Testis (tissue), 3 donors: ENCODE measurements around the gene C1orf21. TPM values are rescaled to one million over a fixed set of nuclear protein-coding genes. Genes with fewer than 3 reads are reported as not detected.
A peak's percentile ranks its signal among the peaks of the same experiment; 100 is the strongest.

Experiments
- DNase-seq: peaks from one replicate; pipeline ENCODE4 v3.0.0-alpha.2; 2019
- H3K27ac ChIP-seq, 2 donors: fragments of 200-600 bp; sonication (generic); one replicate each; pipeline ENCODE4 v1.5.1; 2019
- H3K27me3 ChIP-seq: fragments of 200-600 bp; sonication (generic); one replicate; pipeline ENCODE4 v1.5.1; 2019
- H3K36me3 ChIP-seq: fragments of 200-600 bp; sonication (generic); one replicate; pipeline ENCODE4 v1.5.1; 2017; ENCODE audit warnings: low read depth; ENCODE audit errors: missing control alignments
- H3K4me1 ChIP-seq: fragments of 200-600 bp; sonication (generic); one replicate; pipeline ENCODE4 v1.5.1; 2019
- H3K4me3 ChIP-seq, 2 donors: fragments of 200-600 bp; sonication (generic); one replicate each; pipeline ENCODE4 v1.5.1; 2017 to 2019
- H3K9me3 ChIP-seq: fragments of 200-600 bp; sonication (generic); one replicate; pipeline ENCODE4 v1.5.1; 2017
- POLR2A ChIP-seq: fragments of 450-650 bp; IDR thresholded peaks from one replicate; pipeline ENCODE4 v1.6.1; 2017; ENCODE audit warnings: antibody characterized with exemption, mild to moderate bottlenecking, moderate library complexity
- WGBS, 2 donors: methylation state at CpG; one replicate each; pipeline ENCODE4 v1.1.5; 2018; 5-methylcytosine and 5-hydroxymethylcytosine counted together
- intact Hi-C: fragments of 100-400 bp; cut with DNase I; formaldehyde crosslinking; loops from one replicate; pipeline ENCODE4 v1.15.1; 2023; ENCODE audit warnings: low total_unique reads
- polyA plus RNA-seq: library from polyadenylated mRNA; stranded (reverse); fragments of 350-450 nt; fragmentation: Illumina TruSeq; extraction: RNeasy Lipid Tissue Mini Kit (QIAGEN cat#74804); gene quantifications from one replicate; pipeline ENCODE4 v1.2.3, GENCODE V29; 2014; ENCODE audit warnings: low read depth, low replicate concordance; ENCODE audit not compliant: insufficient read depth
- total RNA-seq, 2 donors: library from RNA; depleted of rRNA; stranded (reverse); fragments of >200 nt; gene quantifications; one replicate each; pipeline ENCODE4 v1.2.3, GENCODE V29; 2016
- TF ChIP-seq, protein P1 (sequence below), 3 experiments: fragments of 450-650 bp in 2 of 3; fragments of 200-600 bp in 1 of 3; sonication (generic) in 1 of 3; IDR thresholded peaks; one replicate each; pipeline ENCODE4 v1.5.1; 2016 to 2019; ENCODE audit warnings: antibody characterized with exemption in 3 of 3, mild to moderate bottlenecking in 2 of 3, moderate library complexity in 1 of 3

C1orf21 gene
- total and polyA plus RNA-seq, 3 donors from 2014 or later = 13.9 to 17.2 (median 16.0) TPM

DNA sequence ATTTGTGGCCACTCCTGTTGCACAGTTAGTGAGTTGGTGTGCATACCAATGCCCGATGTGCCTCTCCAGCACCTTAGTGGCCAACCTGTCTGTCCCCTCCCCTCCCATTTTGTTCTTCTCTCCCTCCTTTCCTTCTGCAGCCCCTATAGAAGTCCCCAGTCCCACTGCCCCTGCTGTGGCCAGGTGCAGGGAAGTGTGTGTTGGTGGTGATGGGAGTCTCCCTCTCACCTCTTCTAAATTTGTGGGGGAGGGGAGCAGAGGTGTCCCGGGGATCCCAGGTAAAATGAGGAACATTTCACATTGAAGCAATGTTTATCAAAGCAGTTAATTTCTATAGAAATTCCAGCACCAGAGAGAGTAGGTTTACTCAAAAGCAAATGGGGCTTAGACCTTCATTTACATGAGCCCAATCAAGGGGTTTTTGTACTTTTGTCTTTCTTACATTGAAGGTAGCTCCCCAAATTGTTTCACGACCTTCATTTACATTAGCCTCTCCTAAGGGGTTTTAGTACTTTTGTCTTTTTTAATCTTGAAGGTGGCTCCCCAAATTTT lies 3.0 kb upstream of the C1orf21 start:
- DNase-seq = no peak

DNA sequence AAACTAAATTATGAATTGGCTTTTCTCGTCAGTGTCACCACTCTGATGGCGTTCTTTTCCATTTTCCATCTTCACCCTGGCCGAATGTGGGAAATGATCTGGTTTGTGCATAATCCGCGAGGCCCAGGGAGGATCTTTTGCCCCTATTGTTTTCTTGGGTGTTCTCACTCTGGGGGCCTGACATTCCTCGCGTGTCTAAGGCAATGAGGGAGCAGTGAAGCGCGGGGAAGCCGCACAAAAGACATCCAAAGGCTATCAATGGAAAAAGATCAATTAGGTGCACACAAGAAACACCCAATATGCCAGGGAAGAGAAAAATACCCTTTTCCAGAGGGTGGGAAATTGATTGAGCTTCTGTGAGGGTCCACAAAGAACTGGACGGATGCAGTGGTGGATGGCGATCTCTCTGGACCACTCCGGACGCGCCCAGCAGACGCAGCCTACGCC lies 941 bp upstream of the C1orf21 start:
- Histone ChIP-seq H3K4me3 (peak overlapping the region; percentile 84 to 97), H3K27me3 (no peaks in the 10 kb centered on the region), H3K9me3 (no peaks in the 10 kb centered on the region), H3K36me3 (no peaks in the 10 kb centered on the region), H3K4me1 (peaks cover 12% of the 10 kb centered on the region), H3K27ac (peak overlapping the region; percentile 86)
- intact Hi-C loops = no loop called here
- TF ChIP-seq POLR2A = no peak
- TF ChIP-seq, protein P1, sequence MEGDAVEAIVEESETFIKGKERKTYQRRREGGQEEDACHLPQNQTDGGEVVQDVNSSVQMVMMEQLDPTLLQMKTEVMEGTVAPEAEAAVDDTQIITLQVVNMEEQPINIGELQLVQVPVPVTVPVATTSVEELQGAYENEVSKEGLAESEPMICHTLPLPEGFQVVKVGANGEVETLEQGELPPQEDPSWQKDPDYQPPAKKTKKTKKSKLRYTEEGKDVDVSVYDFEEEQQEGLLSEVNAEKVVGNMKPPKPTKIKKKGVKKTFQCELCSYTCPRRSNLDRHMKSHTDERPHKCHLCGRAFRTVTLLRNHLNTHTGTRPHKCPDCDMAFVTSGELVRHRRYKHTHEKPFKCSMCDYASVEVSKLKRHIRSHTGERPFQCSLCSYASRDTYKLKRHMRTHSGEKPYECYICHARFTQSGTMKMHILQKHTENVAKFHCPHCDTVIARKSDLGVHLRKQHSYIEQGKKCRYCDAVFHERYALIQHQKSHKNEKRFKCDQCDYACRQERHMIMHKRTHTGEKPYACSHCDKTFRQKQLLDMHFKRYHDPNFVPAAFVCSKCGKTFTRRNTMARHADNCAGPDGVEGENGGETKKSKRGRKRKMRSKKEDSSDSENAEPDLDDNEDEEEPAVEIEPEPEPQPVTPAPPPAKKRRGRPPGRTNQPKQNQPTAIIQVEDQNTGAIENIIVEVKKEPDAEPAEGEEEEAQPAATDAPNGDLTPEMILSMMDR (IDR thresholded peaks at IDR 0.05) = no peak
- 33 to 34% methylated on average over 16 to 17 of the region's 17 CpGs for WGBS, 2 donors
- no peak for DNase-seq

More for the DNA sequence above, 3.0 kb upstream of the C1orf21 start:
- intact Hi-C loops = no loop called here
- 78 to 85% methylated on average over 3 of the region's 3 CpGs for WGBS, 2 donors
- no peaks in the 10 kb centered on the region for H3K27me3 ChIP-seq
- H3K27ac ChIP-seq = no peak overlapping the region
- H3K4me3 ChIP-seq = no peak overlapping the region
- H3K4me1 ChIP-seq = peaks cover 5% of the 10 kb centered on the region
- H3K9me3 ChIP-seq = no peaks in the 10 kb centered on the region
- TF ChIP-seq, protein P1 (IDR thresholded peaks at IDR 0.05) = no peak
- no peak for TF ChIP-seq POLR2A
- H3K36me3 ChIP-seq = no peaks in the 10 kb centered on the region

DNA sequence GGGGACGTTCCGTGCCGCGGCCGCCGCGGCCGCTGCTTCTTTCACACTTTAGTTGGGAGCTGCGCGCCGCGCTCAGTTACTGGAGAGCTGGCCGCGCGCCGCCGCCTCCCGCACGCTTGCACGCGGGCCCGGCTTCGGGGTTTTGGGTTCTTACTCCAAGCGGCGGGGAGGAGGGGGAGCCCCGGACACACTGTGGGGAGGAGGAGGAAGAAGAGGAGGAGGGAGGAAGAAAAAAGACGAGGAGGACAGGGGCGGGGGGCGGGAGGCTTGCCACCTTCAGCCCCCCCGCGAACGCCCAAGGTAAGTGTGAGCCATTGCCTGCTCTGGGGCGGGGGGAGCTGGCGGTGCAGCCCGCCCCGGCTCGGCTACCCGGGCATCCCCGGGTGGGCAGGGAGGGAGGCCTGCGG lies 243 bp downstream of the C1orf21 start:
- Histone ChIP-seq H3K4me3 (peak overlapping the region; percentile 84 to 97), H3K27ac (peak overlapping the region; percentile 86), H3K9me3 (no peaks in the 10 kb centered on the region), H3K36me3 (no peaks in the 10 kb centered on the region), H3K4me1 (peaks cover 12% of the 10 kb centered on the region), H3K27me3 (no peaks in the 10 kb centered on the region)
- TF ChIP-seq, protein P1 (IDR thresholded peaks at IDR 0.05) = no peak
- no peak for TF ChIP-seq POLR2A
- 0% methylated on average over 5 to 38 of the region's 40 CpGs for WGBS, 2 donors
- no peak for DNase-seq
- intact Hi-C loops = no loop called here

DNA sequence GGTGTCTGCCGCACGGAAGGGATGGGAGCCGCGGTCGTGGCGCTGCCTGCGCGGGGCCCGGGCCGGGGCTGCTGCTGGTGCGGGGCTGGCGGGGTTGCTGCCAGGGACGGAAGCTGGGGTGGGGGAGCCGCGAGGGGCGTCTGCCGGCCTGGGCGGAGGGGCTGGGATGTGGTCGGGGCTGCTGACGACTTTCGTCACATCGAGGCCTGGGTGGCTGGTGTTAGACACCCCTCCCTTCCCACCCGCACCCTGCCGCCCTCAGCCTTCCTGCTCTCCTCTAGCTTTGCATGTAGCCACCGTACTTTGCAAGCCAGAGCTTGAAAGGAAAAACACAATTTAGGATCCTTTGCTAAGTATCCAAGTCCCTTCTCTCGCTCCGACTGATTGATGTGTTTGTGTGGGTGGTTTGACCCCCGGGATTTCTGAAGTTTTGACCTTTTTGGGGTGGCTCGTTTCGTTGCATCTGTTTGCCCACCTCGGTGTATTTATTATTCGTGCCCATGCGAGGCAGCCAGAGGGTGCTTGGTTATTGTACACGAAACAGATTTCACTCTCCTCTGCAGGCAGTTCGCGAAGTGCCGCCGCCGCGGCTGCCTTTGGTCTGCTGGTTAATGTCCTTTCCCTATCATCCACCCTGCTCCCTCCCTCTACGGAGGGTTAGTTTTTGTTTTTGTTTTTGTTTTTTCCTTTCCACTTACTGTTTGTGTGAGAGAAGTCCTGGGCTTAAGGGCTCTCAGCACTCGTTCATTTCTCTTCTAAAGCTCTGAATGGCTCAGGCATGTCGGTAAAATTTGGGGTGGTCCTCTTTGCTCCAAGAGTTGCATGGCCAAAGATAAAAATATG lies 868 bp downstream of the C1orf21 start:
- DNase-seq = peak; percentile 66
- peaks cover 12% of the 10 kb centered on the region for H3K4me1 ChIP-seq
- WGBS, 2 donors = 0% methylated on average over 31 to 34 of the region's 43 CpGs

More for the DNA sequence above, 868 bp downstream of the C1orf21 start:
- TF ChIP-seq, protein P1 (IDR thresholded peaks at IDR 0.05) = no peak
- H3K27ac ChIP-seq = peak overlapping the region; percentile 86
- intact Hi-C loops = no loop called here
- no peaks in the 10 kb centered on the region for H3K9me3 ChIP-seq
- no peaks in the 10 kb centered on the region for H3K36me3 ChIP-seq
- H3K4me3 ChIP-seq = peak overlapping the region; percentile 84 to 97
- H3K27me3 ChIP-seq = no peaks in the 10 kb centered on the region
